SJSA1 (cell line): ENCODE data around the gene EFCAB6. TPM values are rescaled to one million over a fixed set of nuclear protein-coding genes. Genes with fewer than 3 reads are reported as not detected.

ENCODE experiments used
- DNase-seq, 2 experiments: peaks; one replicate each; pipeline ENCODE4 v3.0.0-alpha.2; 2015 to 2020; ENCODE audit warnings: low spot score in 2 of 2, low read depth in 1 of 2
- H3K27ac ChIP-seq: fragments of 250-450 bp; sonication (Bioruptor Pico); 2 replicates; pipeline ENCODE4 v1.5.1; 2020; ENCODE audit warnings: mild to moderate bottlenecking, moderate library complexity
- H3K27me3 ChIP-seq: fragments of 250-450 bp; sonication (Bioruptor Pico); replicated peaks from 2 replicates; pipeline ENCODE4 v1.5.1; 2020; ENCODE audit warnings: mild to moderate bottlenecking, moderate library complexity
- H3K36me3 ChIP-seq: fragments of 250-450 bp; sonication (Bioruptor Pico); 2 replicates; pipeline ENCODE4 v1.5.1; 2020; ENCODE audit warnings: mild to moderate bottlenecking
- H3K4me1 ChIP-seq: fragments of 250-450 bp; sonication (Bioruptor Pico); replicated peaks from 2 replicates; pipeline ENCODE4 v1.6.1; 2021; ENCODE audit warnings: mild to moderate bottlenecking
- H3K4me3 ChIP-seq: fragments of 250-450 bp; sonication (Bioruptor Pico); 2 replicates; pipeline ENCODE4 v1.5.1; 2020; ENCODE audit warnings: mild to moderate bottlenecking
- H3K9me3 ChIP-seq: fragments of 250-450 bp; sonication (Bioruptor Pico); replicated peaks from 2 replicates; pipeline ENCODE4 v1.5.1; 2020; ENCODE audit warnings: mild to moderate bottlenecking
- total RNA-seq: library from RNA; depleted of rRNA; stranded (reverse); fragments of >200 nt; shearing (Covaris generic); gene quantifications from 2 replicates; pipeline ENCODE4 v1.2.3, GENCODE V29; 2014

EFCAB6 gene
- total RNA-seq, 1 experiment from 2014 or later = 0.50 TPM

DNA sequence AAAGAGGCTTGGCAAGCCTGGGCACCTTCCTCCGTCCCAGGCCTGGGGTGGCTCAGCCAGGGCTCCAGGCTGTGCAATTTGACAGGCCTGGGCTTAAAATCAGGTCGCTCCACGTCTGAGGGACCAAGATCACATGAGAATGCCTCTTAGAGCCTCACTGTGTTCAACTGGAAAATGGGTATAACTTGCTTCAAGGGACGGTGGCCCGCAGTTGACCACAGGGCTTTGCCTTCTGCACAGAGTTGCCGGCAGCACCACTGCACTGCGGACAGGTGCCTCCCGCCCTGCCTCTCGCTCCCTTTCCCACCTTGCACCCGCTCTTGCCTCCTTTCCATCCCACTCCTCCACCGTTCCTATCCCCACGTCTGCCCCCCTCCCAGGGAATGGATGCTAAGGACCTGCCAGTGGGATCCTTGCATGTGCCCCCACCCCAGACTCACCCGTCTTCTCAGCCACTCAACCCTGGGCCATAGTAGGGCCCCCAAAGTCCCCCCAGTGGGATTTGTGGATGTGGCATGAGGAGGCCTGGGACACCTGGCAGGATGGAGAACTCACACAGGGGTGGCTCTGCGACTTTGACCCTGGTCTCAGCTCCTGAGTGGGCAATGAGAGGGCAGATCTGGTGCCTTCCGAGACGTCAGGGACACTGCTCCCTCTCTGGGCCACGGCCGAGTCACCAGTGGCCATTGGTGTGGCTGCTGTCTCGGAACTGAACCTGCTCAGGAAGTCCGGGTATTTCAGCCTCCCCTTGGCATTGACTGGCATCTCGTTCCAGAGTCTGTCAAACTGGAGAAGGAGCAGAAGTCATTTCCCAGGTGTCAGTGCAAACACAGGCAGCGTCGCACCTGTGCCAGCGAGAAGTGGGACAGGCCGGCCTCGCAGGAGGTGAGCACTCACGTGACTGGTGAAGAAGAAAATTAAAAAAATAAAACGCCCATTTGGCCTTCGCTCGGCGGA, 272.3 kb downstream of the EFCAB6 start:
- Histone ChIP-seq H3K36me3 (no peaks in the 10 kb centered on the region), H3K27me3 (peaks cover 7% of the 10 kb centered on the region; the same call in 1 of the 2 replicates), H3K27ac (no peak overlapping the region), H3K9me3 (no peaks in the 10 kb centered on the region), H3K4me1 (peaks cover 10% of the 10 kb centered on the region), H3K4me3 (no peak overlapping the region)
- peak in 1 of 2 experiments; percentile 7 for DNase-seq

DNA sequence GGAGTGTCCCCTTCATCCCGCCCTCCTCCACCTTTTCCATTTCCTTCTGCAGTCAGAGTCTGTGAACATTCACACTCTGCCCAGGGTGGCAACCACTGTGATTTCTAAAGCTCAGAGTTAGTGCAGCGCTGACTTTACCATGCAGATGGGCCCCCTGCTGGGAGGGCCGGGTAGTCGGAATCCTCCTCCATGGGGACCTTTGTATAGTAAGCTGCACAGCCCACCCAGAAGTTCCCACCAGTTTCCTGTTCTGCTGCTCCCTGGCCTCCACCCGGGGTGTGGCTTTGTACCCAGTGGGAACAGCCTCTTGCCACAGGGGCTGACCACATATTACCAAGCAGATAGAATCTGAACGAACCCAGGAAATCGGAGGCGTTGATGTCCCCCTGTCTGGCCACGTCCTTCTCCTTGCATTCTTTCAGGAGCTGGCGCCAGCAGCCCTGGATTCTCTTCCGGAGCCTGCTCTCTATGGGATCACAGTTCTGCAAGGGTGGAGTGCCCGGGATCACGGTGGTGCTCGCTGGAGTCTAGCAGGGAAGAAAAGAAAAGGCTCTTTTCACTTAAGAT, 275.0 kb downstream of the EFCAB6 start:
- Histone ChIP-seq H3K4me1 (peaks cover 10% of the 10 kb centered on the region), H3K27ac (no peak overlapping the region), H3K27me3 (0 out of 2 replicates have a peak, but pooled peaks cover 3% of the 10 kb centered on the region), H3K36me3 (no peaks in the 10 kb centered on the region), H3K4me3 (0 out of 2 replicates have a peak overlapping the region, but pooled peaks have one; percentile 7), H3K9me3 (no peaks in the 10 kb centered on the region)
- DNase-seq = peak; percentile 63 to 82

DNA sequence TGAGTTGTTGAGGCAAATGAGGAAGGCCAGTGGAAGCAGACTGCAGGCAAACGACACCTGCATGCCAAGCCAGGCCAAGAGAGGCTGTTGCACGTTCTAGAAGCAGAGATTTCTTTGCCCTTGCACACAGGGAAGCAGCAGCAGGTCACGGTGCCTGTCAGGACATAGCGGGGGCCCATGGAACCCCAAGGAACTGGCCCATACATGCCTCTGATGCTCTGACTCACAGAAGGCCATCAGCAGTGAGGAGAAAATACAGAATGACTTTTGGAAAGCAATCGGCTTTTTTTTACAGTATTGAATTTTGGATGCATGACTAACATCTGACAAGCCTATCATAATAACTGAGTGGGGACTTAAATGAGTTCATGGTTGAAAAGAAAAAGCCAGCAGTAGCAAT, 276.4 kb downstream of the EFCAB6 start:
- Histone ChIP-seq H3K4me1 (peaks cover 10% of the 10 kb centered on the region), H3K27me3 (no peaks in the 10 kb centered on the region), H3K27ac (no peak overlapping the region), H3K36me3 (no peaks in the 10 kb centered on the region), H3K4me3 (no peak overlapping the region), H3K9me3 (no peaks in the 10 kb centered on the region)
- no peak for DNase-seq

DNA sequence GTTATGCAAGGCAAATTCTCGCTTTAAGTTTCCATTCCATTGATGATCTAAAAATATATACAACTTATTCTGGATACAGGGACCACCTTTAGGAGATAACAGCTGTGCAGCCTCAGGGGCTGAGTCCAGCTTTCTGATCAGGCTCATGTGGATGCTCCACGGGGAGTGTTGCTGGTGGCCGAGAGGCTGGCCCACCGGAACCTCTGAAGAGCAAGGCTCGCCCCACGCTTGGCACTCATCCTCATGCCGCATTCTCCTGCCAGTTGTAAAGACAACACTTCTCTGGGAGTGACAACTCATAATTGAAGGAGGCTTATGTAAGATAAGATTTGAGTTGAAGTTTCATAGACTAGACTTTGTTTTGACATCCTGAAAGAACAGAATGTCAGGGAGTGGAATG, 276.8 kb downstream of the EFCAB6 start:
- Histone ChIP-seq H3K36me3 (no peaks in the 10 kb centered on the region), H3K27me3 (no peaks in the 10 kb centered on the region; the same call in 1 of the 2 replicates), H3K9me3 (no peaks in the 10 kb centered on the region), H3K4me1 (peaks cover 10% of the 10 kb centered on the region), H3K4me3 (no peak overlapping the region), H3K27ac (no peak overlapping the region)
- DNase-seq = no peak

DNA sequence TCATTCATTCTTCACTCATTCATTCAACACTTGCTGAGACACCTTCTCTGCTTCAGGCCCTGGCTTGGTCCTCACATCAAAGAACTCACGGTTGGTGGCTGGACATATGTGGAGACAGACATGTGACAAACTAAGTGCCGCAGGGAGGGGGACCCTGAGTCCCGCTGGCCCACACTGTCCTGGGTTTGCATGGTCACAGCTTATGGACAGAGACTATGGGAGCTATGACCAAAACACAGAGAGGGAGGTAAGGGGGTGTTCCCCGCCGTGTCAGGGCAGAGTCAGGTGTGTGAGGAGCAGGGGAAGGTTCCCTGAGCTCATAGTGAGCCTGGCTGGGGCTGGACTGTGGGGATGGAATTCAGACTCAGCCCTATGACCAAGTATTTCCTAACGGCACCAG, 277.2 kb downstream of the EFCAB6 start:
- DNase-seq = no peak

DNA sequence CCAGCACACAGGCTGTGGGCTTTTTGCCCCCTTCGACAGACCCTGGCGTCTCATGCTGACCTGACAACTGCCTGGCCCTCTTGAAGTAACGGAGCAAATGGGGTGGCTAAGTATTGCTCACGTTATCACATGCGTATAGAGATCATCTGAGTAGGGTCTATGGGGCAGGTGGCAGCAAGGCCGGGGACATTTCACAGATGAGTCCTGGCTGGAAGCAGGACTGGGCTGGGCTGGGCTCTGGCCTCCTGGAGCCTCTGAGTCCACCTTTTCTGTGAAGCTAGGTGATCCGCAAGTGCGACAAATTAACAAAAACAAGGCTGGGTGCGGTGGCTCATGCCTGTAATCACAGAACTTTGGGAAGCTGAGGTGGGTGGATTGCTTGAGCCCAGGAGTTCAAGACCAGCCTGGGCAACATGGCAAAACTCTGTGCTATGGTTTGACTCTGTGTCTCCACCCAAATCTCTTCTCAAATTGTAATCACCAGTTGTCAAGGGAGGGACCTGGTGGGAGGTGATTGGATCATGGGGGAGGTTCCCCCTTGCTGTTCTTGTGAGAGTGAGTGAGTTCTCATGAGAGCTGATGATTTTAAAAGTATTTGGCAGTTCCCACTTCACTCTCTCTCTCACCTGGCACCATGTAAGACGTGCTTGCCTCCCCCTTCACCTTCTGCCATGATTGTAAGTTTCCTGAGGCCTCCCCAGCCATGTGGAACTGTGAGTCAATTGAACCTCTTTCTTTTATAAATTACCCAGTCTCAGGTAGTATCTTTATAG, 278.3 kb downstream of the EFCAB6 start:
- no peak overlapping the region for H3K27ac ChIP-seq
- H3K4me1 ChIP-seq = peaks cover 10% of the 10 kb centered on the region
- no peak overlapping the region for H3K4me3 ChIP-seq
- H3K36me3 ChIP-seq = no peaks in the 10 kb centered on the region
- no peak for DNase-seq
- no peaks in the 10 kb centered on the region for H3K9me3 ChIP-seq
- no peaks in the 10 kb centered on the region; the same call in 1 of the 2 replicates for H3K27me3 ChIP-seq

More for the DNA sequence above, 277.2 kb downstream of the EFCAB6 start:
- H3K27ac ChIP-seq = no peak overlapping the region
- no peaks in the 10 kb centered on the region; the same call in 1 of the 2 replicates for H3K27me3 ChIP-seq
- H3K4me3 ChIP-seq = no peak overlapping the region
- H3K9me3 ChIP-seq = no peaks in the 10 kb centered on the region
- H3K4me1 ChIP-seq = peaks cover 10% of the 10 kb centered on the region
- no peaks in the 10 kb centered on the region for H3K36me3 ChIP-seq

DNA sequence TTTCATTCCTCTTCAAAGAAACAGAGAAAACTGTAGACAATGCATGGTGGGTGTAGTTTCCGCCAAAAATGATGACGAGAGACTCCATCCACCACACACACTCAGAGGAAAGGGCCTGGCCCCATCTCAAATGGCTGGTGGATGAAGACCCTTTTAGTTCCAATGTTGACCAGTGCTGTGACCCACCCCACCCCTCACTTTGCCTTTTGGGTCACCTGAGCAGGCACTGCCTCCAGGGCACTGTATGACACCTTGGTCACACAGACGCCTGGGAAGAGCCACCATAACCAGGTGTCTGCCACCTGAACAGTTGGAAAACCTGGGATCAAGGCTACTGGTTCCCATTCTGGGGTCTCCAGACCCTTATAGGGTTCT, 279.0 kb downstream of the EFCAB6 start:
- Histone ChIP-seq H3K36me3 (no peaks in the 10 kb centered on the region), H3K9me3 (no peaks in the 10 kb centered on the region), H3K27ac (no peak overlapping the region), H3K27me3 (no peaks in the 10 kb centered on the region; the same call in 1 of the 2 replicates), H3K4me1 (peaks cover 10% of the 10 kb centered on the region), H3K4me3 (no peak overlapping the region)
- no peak for DNase-seq

DNA sequence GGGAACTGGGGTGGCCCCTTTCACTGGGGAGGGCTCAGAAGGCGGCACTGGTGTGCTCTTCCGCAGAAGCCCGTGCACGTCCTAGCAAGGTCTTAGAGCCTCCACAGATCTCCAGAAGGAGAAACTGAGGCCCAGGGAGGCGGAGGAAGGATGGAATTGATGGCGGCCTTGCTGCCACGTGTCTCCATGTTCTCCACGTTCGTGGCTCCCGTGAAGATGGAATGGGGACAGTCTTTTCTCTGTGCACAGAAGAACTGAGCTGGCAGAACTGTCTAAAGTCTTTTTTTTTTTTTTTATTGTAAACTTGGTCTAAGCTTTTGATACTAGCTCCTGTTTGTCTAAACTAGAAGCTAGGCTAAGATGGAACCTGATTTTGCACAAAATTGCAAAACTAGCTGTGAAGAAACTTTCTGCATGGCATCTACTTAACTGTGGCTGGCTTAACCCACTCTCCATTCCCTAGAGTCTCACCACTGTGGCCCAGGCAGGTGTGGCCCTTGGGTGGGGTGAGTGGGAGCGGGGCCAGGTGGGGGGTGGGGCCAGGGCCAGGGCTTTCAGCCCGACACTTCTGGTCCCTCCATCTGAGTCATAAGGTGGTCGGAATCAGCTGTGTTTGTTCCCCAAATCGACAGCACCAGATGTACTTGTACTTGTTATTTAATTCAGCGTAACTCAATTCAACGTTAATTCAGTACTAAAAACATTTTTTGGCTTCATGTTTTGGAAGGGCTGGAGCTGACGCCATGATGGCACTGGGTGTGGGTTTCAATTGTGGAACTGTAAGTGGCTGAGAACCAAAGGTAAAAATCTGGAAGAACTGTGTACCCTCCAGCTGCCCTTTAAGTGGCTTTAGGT, 279.6 kb downstream of the EFCAB6 start:
- no peaks in the 10 kb centered on the region for H3K9me3 ChIP-seq
- H3K4me1 ChIP-seq = peaks cover 8% of the 10 kb centered on the region
- no peaks in the 10 kb centered on the region for H3K36me3 ChIP-seq
- no peak overlapping the region for H3K27ac ChIP-seq
- H3K4me3 ChIP-seq = no peak overlapping the region
- H3K27me3 ChIP-seq = no peaks in the 10 kb centered on the region; the same call in 1 of the 2 replicates
- no peak for DNase-seq

DNA sequence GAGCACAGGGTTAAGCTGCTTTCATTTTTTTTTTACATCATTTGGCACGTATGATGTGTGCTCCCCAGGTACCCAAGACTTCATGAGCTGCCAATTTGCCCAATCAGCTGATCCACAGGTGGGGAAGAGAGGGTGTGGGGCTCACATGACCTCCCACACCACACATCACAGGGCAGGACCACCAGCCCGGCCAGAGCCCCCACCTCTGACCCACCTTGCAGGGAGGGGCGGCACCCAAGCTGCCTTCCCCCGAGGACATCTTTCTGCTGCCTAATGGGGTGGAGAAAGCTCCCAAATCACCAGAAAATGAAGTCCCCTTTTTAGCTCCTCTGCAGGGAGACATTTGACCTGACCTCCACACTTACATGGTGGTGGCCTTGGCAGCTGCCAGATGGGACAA, 280.5 kb downstream of the EFCAB6 start:
- no peaks in the 10 kb centered on the region; the same call in 1 of the 2 replicates for H3K27me3 ChIP-seq
- H3K4me1 ChIP-seq = no peaks in the 10 kb centered on the region
- no peak overlapping the region for H3K4me3 ChIP-seq
- H3K9me3 ChIP-seq = no peaks in the 10 kb centered on the region
- H3K27ac ChIP-seq = no peak overlapping the region
- DNase-seq = no peak
- H3K36me3 ChIP-seq = no peaks in the 10 kb centered on the region

DNA sequence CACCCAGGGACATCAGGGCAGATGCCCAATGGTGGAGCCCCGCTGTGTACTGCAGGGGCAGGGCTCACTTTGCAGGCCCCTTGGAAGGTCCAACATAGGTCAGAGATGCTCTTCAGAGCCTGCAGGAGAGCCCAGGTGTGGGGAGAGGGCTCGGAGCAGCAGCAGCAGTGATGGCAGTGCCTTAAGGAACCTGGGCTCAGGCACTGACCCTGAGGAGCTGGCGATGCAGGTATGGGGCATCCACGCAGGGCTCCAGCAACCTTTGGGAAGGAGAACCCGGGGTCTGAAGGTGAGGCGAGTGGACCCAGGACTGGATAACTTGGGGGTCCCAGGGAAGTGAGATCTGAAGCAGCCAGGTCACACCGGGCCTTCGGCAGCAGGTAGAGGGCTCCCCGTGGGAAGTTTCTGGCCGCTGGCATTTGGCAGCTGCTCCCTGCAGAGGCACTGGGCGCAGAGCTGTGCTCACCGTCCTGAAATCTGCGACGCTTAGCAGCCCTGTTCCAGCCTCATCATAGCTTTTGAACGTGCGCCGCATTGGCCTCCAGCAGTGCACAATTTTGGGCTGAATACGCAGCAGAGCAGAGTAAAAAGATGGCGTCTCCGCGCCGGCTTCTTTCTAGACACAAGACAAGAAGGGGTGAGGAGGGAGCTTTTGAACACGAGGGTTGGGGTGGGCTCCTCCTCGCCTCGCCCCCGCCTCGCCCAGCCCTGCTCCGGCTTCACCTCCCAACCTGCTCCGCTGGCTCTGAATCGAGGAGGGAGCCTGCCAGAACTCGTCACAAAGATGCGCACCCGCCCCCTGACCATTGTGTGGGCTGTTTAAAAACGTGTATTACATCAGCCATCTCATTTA, 281.5 kb downstream of the EFCAB6 start:
- Histone ChIP-seq H3K4me1 (no peaks in the 10 kb centered on the region), H3K27me3 (no peaks in the 10 kb centered on the region; the same call in 1 of the 2 replicates), H3K4me3 (no peak overlapping the region), H3K36me3 (no peaks in the 10 kb centered on the region), H3K27ac (no peak overlapping the region), H3K9me3 (no peaks in the 10 kb centered on the region)
- no peak for DNase-seq

DNA sequence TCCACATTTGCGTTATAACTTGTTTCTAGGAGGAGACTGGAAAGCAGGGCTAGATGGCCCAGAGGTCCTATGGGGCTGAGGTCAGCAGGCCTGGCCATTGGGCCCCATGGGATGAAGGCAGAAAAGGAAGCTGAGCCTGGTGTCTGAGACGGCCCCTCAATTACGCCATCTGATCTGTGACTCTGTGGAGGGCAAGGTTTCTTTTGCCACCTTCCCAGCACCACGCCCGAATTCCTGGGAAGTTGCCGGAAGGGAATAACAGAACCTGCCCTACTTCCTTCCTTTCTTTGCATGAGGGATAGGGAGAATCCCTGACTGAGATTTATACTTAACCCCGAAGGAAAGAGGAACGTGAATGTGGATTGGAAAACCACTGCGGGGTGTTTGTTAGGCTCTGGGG, 282.2 kb downstream of the EFCAB6 start:
- H3K4me3 ChIP-seq = no peak overlapping the region
- H3K9me3 ChIP-seq = no peaks in the 10 kb centered on the region
- H3K27me3 ChIP-seq = peaks cover 4% of the 10 kb centered on the region
- H3K36me3 ChIP-seq = no peaks in the 10 kb centered on the region
- no peak overlapping the region for H3K27ac ChIP-seq
- no peaks in the 10 kb centered on the region for H3K4me1 ChIP-seq
- no peak for DNase-seq

DNA sequence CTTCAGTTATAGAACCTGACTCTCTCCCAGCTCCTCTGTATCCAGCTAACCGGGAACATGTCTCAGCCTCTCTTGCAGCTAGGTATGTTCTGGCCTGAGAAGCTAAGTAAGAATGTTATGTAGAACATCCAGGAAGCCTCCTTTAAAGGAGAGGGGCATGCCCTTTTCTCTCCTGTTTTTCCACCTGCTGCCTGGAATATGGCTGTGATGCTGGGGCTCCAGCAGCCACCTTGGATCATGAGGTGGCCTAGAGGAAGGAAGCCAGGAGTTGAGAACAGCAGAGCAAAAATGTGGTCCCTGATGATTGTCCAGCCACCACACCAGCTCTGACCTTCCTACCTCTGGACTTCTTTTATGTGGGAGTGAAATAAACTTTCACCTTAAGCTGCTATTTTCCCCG, 282.6 kb downstream of the EFCAB6 start:
- Histone ChIP-seq H3K4me3 (no peak overlapping the region), H3K9me3 (no peaks in the 10 kb centered on the region), H3K4me1 (no peaks in the 10 kb centered on the region), H3K36me3 (no peaks in the 10 kb centered on the region), H3K27me3 (peaks cover 4% of the 10 kb centered on the region), H3K27ac (no peak overlapping the region)
- DNase-seq = no peak
